HCT116 (cell line): ENCODE measurements around the gene ERC1. TPM values are rescaled to one million over a fixed set of nuclear protein-coding genes. Genes with fewer than 3 reads are reported as not detected.
A peak's percentile ranks its signal among the peaks of the same experiment; 100 is the strongest.

Source experiments
- ATAC-seq: fragments of 200-7000 bp; cut with Tn5 transposase; 2 replicates; pipeline ENCODE4 v1.9.1; 2020; ENCODE audit warnings: mild to moderate bottlenecking, moderate library complexity
- BruUV-seq: library from RNA; stranded (reverse); fragments of 400-500 nt; replicated peaks from 2 replicates; lab custom pipeline; 2021; lab: Mats Ljungman, UMichigan
- CTCF ChIA-PET: fragments of 300-600 bp; sonication (Branson Sonifier 250); formaldehyde crosslinking; loops from one replicate; lab custom pipeline; 2021; ENCODE audit warnings: antibody characterized with exemption; lab: Charles Lee
- POLR2A ChIA-PET: fragments of 300-600, 350-600 bp; sonication (Branson Sonifier 250); formaldehyde crosslinking; loops from one replicate; lab custom pipeline; 2021; ENCODE audit warnings: antibody characterized with exemption; lab: Charles Lee
- RAD21 ChIA-PET, 2 experiments: fragments of 300-600 bp; sonication (Branson Sonifier 250); formaldehyde crosslinking; loops; one replicate each; lab custom pipeline; 2023; ENCODE audit warnings: low total read pairs in 2 of 2; ENCODE audit not compliant: uncharacterized antibody in 2 of 2, unreplicated experiment in 2 of 2, low non-redundant PET in 1 of 2; lab: Charles Lee
- DNase-seq: peaks from one replicate; pipeline ENCODE4 v3.0.0-alpha.2; 2010; ENCODE audit warnings: low read depth, low spot score
- H2AFZ ChIP-seq: fragments of 200-600 bp; shearing (Covaris generic), sonication (generic); 2 replicates; pipeline ENCODE4 v1.6.1; 2017; ENCODE audit warnings: low read depth, mixed run types, mixed read lengths, antibody characterized with exemption, low read length; ENCODE audit not compliant: poor library complexity, severe bottlenecking
- H3K27ac ChIP-seq: 2 replicates; pipeline ENCODE4 v1.5.1; 2012; ENCODE audit warnings: low read depth, low read length
- H3K27me3 ChIP-seq: fragments of 200-600 bp; sonication (generic); 2 replicates; pipeline ENCODE4 v1.6.1; 2016; ENCODE audit warnings: mixed run types, low read length, mixed read lengths; ENCODE audit not compliant: insufficient read depth
- H3K36me3 ChIP-seq, 2 experiments: fragments of 200-500 bp in 1 of 2; fragments of 200-600 bp in 1 of 2; sonication (Bioruptor generic) in 1 of 2; sonication (generic) in 1 of 2; 2 replicates each; pipeline versions ENCODE4 v1.5.1 to v1.6.1; 2014 to 2016; ENCODE audit warnings: low read length in 2 of 2, inconsistent platforms in 1 of 2, mixed read lengths in 1 of 2, mixed run types in 1 of 2; ENCODE audit not compliant: insufficient read depth in 2 of 2, control insufficient read depth in 1 of 2
- H3K4me1 ChIP-seq, 2 experiments: fragments of 200-600 bp in 1 of 2; sonication (generic) in 1 of 2; 2 replicates each; pipeline versions ENCODE4 v1.5.1 to v1.6.1; 2012 to 2017; ENCODE audit warnings: low read length in 2 of 2, inconsistent platforms in 1 of 2, mild to moderate bottlenecking in 1 of 2, mixed read lengths in 1 of 2, mixed run types in 1 of 2, moderate library complexity in 1 of 2; ENCODE audit not compliant: insufficient read depth in 2 of 2, control insufficient read depth in 1 of 2
- H3K4me2 ChIP-seq: fragments of 200-600 bp; sonication (generic); 2 replicates; pipeline ENCODE4 v1.6.1; 2017; ENCODE audit warnings: mixed run types, low read length, mixed read lengths
- H3K4me3 ChIP-seq, 2 experiments: fragments of 200-600 bp in 1 of 2; sonication (generic) in 1 of 2; replicated peaks in 1 of 2; 2 replicates each; pipeline ENCODE4 v1.5.1; 2011 to 2016; ENCODE audit warnings: low read length in 2 of 2, control low read depth in 1 of 2, low read depth in 1 of 2, mild to moderate bottlenecking in 1 of 2, mixed read lengths in 1 of 2, mixed run types in 1 of 2
- H3K79me2 ChIP-seq: fragments of 200-600 bp; sonication (generic); 2 replicates; pipeline ENCODE4 v1.6.1; 2017; ENCODE audit warnings: mild to moderate bottlenecking, mixed run types, low read length, moderate library complexity, mixed read lengths; ENCODE audit not compliant: insufficient read depth
- H3K9ac ChIP-seq: fragments of 200-600 bp; sonication (generic); 2 replicates; pipeline ENCODE4 v1.6.1; 2016; ENCODE audit warnings: low read length, mixed read lengths
- H3K9me2 ChIP-seq: fragments of 200-600 bp; sonication (generic), shearing (Covaris generic); 2 replicates; pipeline ENCODE4 v1.6.1; 2017; ENCODE audit warnings: mixed run types, mild to moderate bottlenecking, moderate library complexity; ENCODE audit not compliant: insufficient read depth
- H3K9me3 ChIP-seq, 2 experiments: fragments of 200-500 bp in 1 of 2; fragments of 200-600 bp in 1 of 2; sonication (Bioruptor generic) in 1 of 2; sonication (generic) in 1 of 2; 2 replicates each; pipeline ENCODE4 v1.6.1; 2014 to 2017; ENCODE audit warnings: low read length in 2 of 2, mixed read lengths in 2 of 2, inconsistent platforms in 1 of 2, low read depth in 1 of 2, mild to moderate bottlenecking in 1 of 2, mixed run types in 1 of 2, moderate library complexity in 1 of 2; ENCODE audit not compliant: control insufficient read depth in 1 of 2, insufficient read depth in 1 of 2
- H4K20me1 ChIP-seq: fragments of 200-600 bp; sonication (generic), shearing (Covaris generic); 2 replicates; pipeline ENCODE4 v1.6.1; 2017; ENCODE audit warnings: mixed run types, mild to moderate bottlenecking, moderate library complexity; ENCODE audit not compliant: insufficient read depth
- CBX3 ChIP-seq: IDR thresholded peaks from 2 replicates; pipeline ENCODE4 v1.6.1; 2012; ENCODE audit warnings: low read depth
- CEBPB ChIP-seq: IDR thresholded peaks from 2 replicates; pipeline ENCODE4 v1.6.1; 2012; ENCODE audit warnings: low read depth
- CTCF ChIP-seq, 3 experiments: fragments of 200-600 bp in 1 of 3; sonication (generic) in 1 of 3; IDR thresholded peaks in 2 of 3; conservative IDR thresholded peaks in 1 of 3; 2 replicates each; pipeline ENCODE4 v1.5.1; 2012 to 2017; ENCODE audit warnings: low read depth in 2 of 3, low read length in 2 of 3, antibody characterized with exemption in 1 of 3, borderline replicate concordance in 1 of 3, control low read depth in 1 of 3, mild to moderate bottlenecking in 1 of 3, mixed read lengths in 1 of 3, mixed run types in 1 of 3, moderate library complexity in 1 of 3; ENCODE audit not compliant: insufficient read depth in 1 of 3
- ELF1 ChIP-seq: IDR thresholded peaks from 2 replicates; pipeline ENCODE4 v1.6.1; 2012; ENCODE audit warnings: low read depth, borderline replicate concordance
- EZH2 ChIP-seq: fragments of 200-600 bp; sonication (generic); IDR thresholded peaks from 2 replicates; pipeline ENCODE4 v1.6.1; 2017; ENCODE audit warnings: antibody characterized with exemption, mixed run types
- MAX ChIP-seq: IDR thresholded peaks from 2 replicates; pipeline ENCODE4 v1.6.1; 2012
- POLR2A ChIP-seq: IDR thresholded peaks from 2 replicates; pipeline ENCODE4 v1.7.0; 2011; ENCODE audit warnings: borderline replicate concordance; ENCODE audit not compliant: insufficient read depth, insufficient read length; ENCODE audit errors: extremely low read depth
- RAD21 ChIP-seq: IDR thresholded peaks from 2 replicates; pipeline ENCODE4 v1.6.1; 2012; ENCODE audit warnings: low read depth, mild to moderate bottlenecking
- SIN3A ChIP-seq: IDR thresholded peaks from 2 replicates; pipeline ENCODE4 v1.6.1; 2012; ENCODE audit warnings: low read depth
- SRF ChIP-seq: IDR thresholded peaks from 2 replicates; pipeline ENCODE4 v1.6.1; 2012; ENCODE audit warnings: low read depth
- YY1 ChIP-seq: IDR thresholded peaks from 2 replicates; pipeline ENCODE4 v1.6.1; 2011; ENCODE audit warnings: low read length, low read depth, moderate library complexity, mild to moderate bottlenecking; ENCODE audit not compliant: insufficient replicate concordance; ENCODE audit errors: extremely low read depth
- ZBTB33 ChIP-seq: IDR thresholded peaks from 2 replicates; pipeline ENCODE4 v1.6.1; 2011; ENCODE audit warnings: mild to moderate bottlenecking, low read length, moderate library complexity; ENCODE audit not compliant: insufficient replicate concordance; ENCODE audit errors: extremely low read depth
- intact Hi-C: fragments of 100-400 bp; cut with micrococcal nuclease; formaldehyde crosslinking; loops from 2 replicates; pipeline ENCODE4 v1.10.0; 2022
- total RNA-seq: library from RNA; stranded (reverse); gene quantifications from one replicate; pipeline ENCODE4 v1.2.1, GENCODE V29; 2021; ENCODE audit not compliant: unreplicated experiment
- TF ChIP-seq, protein P1 (sequence below): IDR thresholded peaks from 2 replicates; pipeline ENCODE4 v1.6.1; 2012; ENCODE audit warnings: low read depth

The ERC1 gene
- total RNA-seq, 1 experiment from 2014 or later, result 41.9 TPM

DNA sequence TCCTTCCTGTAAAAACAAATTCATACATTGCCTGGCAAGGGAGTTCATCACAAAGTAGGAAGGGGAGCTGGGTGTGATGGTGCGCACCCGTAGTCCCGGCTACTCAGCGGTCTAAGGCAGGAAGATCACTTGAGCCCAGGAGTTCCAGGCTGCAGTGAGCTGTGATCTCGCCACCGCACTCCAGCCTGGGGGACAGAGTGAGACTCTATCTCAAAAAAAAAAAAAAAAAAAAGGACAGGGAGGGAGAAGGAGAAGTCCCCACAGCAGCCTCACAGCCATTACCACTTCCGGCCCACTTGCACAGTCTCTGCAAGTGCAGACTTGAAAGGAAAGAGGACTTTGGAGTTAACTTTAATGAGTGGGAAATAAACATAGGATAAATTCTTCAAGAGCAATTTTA, 482.4 kb downstream of the ERC1 start (continued):
- no peak for TF ChIP-seq CTCF (IDR thresholded peaks at IDR 0.05 in 2 of 3, conservative IDR thresholded peaks at IDR 0.05 in 1 of 3; ENCODE audit: borderline replicate concordance in 1 of 3, insufficient read depth in 1 of 3, low read depth in 2 of 3, low read length in 2 of 3)
- no peak for TF ChIP-seq SIN3A
- no peak for TF ChIP-seq EZH2

DNA sequence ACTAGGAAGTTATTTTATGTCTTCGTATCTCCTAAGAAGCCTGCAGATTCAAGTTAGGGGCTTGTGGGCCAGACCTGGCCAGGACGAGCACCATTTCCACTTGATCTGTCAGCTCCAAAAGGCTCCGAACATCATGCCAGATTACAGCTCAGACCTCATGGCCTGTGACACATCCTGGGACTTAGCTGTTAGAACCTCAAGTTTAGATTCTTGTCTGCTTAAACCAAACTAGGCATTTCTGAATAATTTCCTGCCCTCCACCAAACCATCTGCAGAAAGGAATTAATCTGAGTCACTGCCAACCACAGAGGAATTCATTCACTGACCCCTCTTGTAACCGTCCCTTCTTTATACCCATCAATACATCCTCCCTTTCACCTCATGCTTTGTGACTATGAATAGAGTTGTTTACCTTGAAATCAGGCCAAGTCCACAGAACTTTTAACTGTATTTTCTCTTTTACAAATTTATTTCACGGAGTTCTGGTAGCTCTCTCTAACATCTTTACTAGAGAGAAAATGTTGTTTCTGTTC, 483.1 kb downstream of the ERC1 start:
- no peaks in the 10 kb centered on the region for H4K20me1 ChIP-seq
- H3K9me2 ChIP-seq, result no peaks in the 10 kb centered on the region
- RAD21 ChIA-PET, result interaction anchor here (1.3 to 1.9 kb wide), 2 partner anchors 67 to 356 kb away, joined by 4 to 6 read pairs; no protein-coding TSS in a partner anchor
- H3K27ac ChIP-seq, result peak overlapping the region; percentile 79
- no peaks in the 10 kb centered on the region for H3K27me3 ChIP-seq
- H3K9ac ChIP-seq, result peak overlapping the region; percentile 36
- H3K4me3 ChIP-seq, result peak overlapping the region; percentile 7 to 9; a peak in 3 of 4 replicates
- DNase-seq (peak; percentile 65), ATAC-seq (peak; percentile 87)
- H3K4me1 ChIP-seq, result peaks cover 44 to 45% of the 10 kb centered on the region in 2 experiments
- H3K9me3 ChIP-seq, result no peaks in the 10 kb centered on the region
- no peaks in the 10 kb centered on the region for H3K36me3 ChIP-seq
- POLR2A ChIA-PET, result no interaction called here
- H3K4me2 ChIP-seq, result peak overlapping the region; percentile 64
- no TSS peak for BruUV-seq
- no peak overlapping the region for H2AFZ ChIP-seq
- no peaks in the 10 kb centered on the region for H3K79me2 ChIP-seq
- CTCF ChIA-PET, result interaction anchor here (1.4 kb wide), 1 partner anchor 356 kb away, joined by 4 read pairs; no protein-coding TSS in a partner anchor
- intact Hi-C loops, result no loop called here
- TF ChIP-seq, protein P1, sequence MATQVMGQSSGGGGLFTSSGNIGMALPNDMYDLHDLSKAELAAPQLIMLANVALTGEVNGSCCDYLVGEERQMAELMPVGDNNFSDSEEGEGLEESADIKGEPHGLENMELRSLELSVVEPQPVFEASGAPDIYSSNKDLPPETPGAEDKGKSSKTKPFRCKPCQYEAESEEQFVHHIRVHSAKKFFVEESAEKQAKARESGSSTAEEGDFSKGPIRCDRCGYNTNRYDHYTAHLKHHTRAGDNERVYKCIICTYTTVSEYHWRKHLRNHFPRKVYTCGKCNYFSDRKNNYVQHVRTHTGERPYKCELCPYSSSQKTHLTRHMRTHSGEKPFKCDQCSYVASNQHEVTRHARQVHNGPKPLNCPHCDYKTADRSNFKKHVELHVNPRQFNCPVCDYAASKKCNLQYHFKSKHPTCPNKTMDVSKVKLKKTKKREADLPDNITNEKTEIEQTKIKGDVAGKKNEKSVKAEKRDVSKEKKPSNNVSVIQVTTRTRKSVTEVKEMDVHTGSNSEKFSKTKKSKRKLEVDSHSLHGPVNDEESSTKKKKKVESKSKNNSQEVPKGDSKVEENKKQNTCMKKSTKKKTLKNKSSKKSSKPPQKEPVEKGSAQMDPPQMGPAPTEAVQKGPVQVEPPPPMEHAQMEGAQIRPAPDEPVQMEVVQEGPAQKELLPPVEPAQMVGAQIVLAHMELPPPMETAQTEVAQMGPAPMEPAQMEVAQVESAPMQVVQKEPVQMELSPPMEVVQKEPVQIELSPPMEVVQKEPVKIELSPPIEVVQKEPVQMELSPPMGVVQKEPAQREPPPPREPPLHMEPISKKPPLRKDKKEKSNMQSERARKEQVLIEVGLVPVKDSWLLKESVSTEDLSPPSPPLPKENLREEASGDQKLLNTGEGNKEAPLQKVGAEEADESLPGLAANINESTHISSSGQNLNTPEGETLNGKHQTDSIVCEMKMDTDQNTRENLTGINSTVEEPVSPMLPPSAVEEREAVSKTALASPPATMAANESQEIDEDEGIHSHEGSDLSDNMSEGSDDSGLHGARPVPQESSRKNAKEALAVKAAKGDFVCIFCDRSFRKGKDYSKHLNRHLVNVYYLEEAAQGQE, result no peak
- TF ChIP-seq ZBTB33, result no peak
- no peak for TF ChIP-seq EZH2
- TF ChIP-seq CBX3, result no peak
- TF ChIP-seq ELF1, result no peak
- no peak for TF ChIP-seq CEBPB
- TF ChIP-seq YY1, result no peak
- TF ChIP-seq SRF, result peak; percentile 44; the same call in 1 of the 2 replicates
- peak; percentile 48 for TF ChIP-seq MAX
- no peak for TF ChIP-seq CTCF (IDR thresholded peaks at IDR 0.05 in 2 of 3, conservative IDR thresholded peaks at IDR 0.05 in 1 of 3; ENCODE audit: borderline replicate concordance in 1 of 3, insufficient read depth in 1 of 3, low read depth in 2 of 3, low read length in 2 of 3)
- no peak for TF ChIP-seq POLR2A
- no peak for TF ChIP-seq RAD21
